T-cell (primary cell): ENCODE data around the gene L3HYPDH. TPM values are rescaled to one million over a fixed set of nuclear protein-coding genes. Genes with fewer than 3 reads are reported as not detected.

Experiments used
- ATAC-seq, 4 experiments: fragments of 200-7000 bp in 3 of 4; fragments of 150-1000 bp in 1 of 4; cut with Tn5 transposase; replicated peaks in 1 of 4; 1 replicate in 3 of 4; 2 replicates in 1 of 4; pipeline ENCODE4 v1.10.0; 2021; ENCODE audit warnings: moderate library complexity in 3 of 4, mild to moderate bottlenecking in 2 of 4, moderate number of reproducible peaks in 1 of 4
- CTCF ChIA-PET, 2 donors: fragments of 300-600 bp; sonication (Branson Sonifier 250); formaldehyde crosslinking; loops; one replicate each; lab custom pipeline; 2022; ENCODE audit warnings: antibody characterized with exemption in 2 of 2; lab: Charles Lee
- POLR2A ChIA-PET, 2 donors: fragments of 300-600 bp; sonication (Branson Sonifier 250); formaldehyde crosslinking; loops; one replicate each; lab custom pipeline; 2022; ENCODE audit warnings: antibody characterized with exemption in 2 of 2; lab: Charles Lee
- DNase-seq, 35 experiments: peaks; one replicate each; pipeline versions ENCODE4 v3.0.0 to v3.0.0-alpha.2; 2013 to 2023
- H3K27ac ChIP-seq: one replicate; pipeline ENCODE4 v1.5.1; 2013; ENCODE audit warnings: low read length
- H3K27me3 ChIP-seq, 2 experiments: replicated peaks in 1 of 2; 1 replicate in 1 of 2; 2 replicates in 1 of 2; pipeline versions ENCODE4 v1.6.1 to v1.7.0; 2013; ENCODE audit warnings: low read length in 1 of 2, mixed read lengths in 1 of 2; ENCODE audit not compliant: control insufficient read depth in 2 of 2, insufficient read depth in 2 of 2; ENCODE audit errors: extremely low read depth in 1 of 2
- H3K36me3 ChIP-seq, 2 donors: 1 replicate in 1 of 2; 2 replicates in 1 of 2; pipeline versions ENCODE4 v1.6.1 to v1.7.0; 2013; ENCODE audit warnings: low read length in 1 of 2; ENCODE audit not compliant: control insufficient read depth in 2 of 2, insufficient read depth in 1 of 2; ENCODE audit errors: extremely low read depth in 1 of 2
- H3K4me1 ChIP-seq, 2 experiments: 1 replicate in 1 of 2; 2 replicates in 1 of 2; pipeline versions ENCODE4 v1.6.1 to v1.7.0; 2013; ENCODE audit warnings: low read length in 2 of 2, mixed read lengths in 1 of 2; ENCODE audit not compliant: insufficient read depth in 2 of 2, control insufficient read depth in 1 of 2; ENCODE audit errors: extremely low read depth in 1 of 2
- H3K4me3 ChIP-seq, 2 donors: 1 replicate in 1 of 2; 2 replicates in 1 of 2; pipeline versions ENCODE4 v1.5.1 to v1.7.0; 2013; ENCODE audit warnings: mild to moderate bottlenecking in 2 of 2, low read length in 1 of 2, moderate library complexity in 1 of 2; ENCODE audit not compliant: control insufficient read depth in 1 of 2; ENCODE audit errors: extremely low read depth in 1 of 2
- H3K9me3 ChIP-seq: 2 replicates; pipeline ENCODE4 v1.7.0; 2013
- H3K27ac Mint-ChIP-seq, 2 donors: one replicate each; pipeline ENCODE4 v1.8.0; 2020 to 2021; ENCODE audit warnings: mild to moderate bottlenecking in 2 of 2, mixed read lengths in 2 of 2
- H3K27me3 Mint-ChIP-seq, 2 donors: one replicate each; pipeline ENCODE4 v1.8.0; 2021 to 2022; ENCODE audit warnings: mixed read lengths in 2 of 2
- H3K36me3 Mint-ChIP-seq: one replicate; pipeline ENCODE4 v1.8.0; 2021; ENCODE audit warnings: mixed read lengths
- H3K4me1 Mint-ChIP-seq, 3 donors: one replicate each; pipeline ENCODE4 v1.8.0; 2020 to 2022; ENCODE audit warnings: mixed read lengths in 3 of 3, mild to moderate bottlenecking in 1 of 3
- H3K4me3 Mint-ChIP-seq, 3 donors: one replicate each; pipeline ENCODE4 v1.8.0; 2020 to 2022; ENCODE audit warnings: mild to moderate bottlenecking in 3 of 3, mixed read lengths in 3 of 3, moderate library complexity in 3 of 3
- H3K9me3 Mint-ChIP-seq, 3 donors: one replicate each; pipeline ENCODE4 v1.8.0; 2020 to 2022; ENCODE audit warnings: mixed read lengths in 3 of 3
- WGBS: methylation state at CpG from one replicate; pipeline ENCODE4 v1.1.5; 2013; ENCODE audit warnings: missing lambda C conversion rate; ENCODE audit not compliant: insufficient coverage; 5-methylcytosine and 5-hydroxymethylcytosine counted together
- total RNA-seq, 35 experiments: library from RNA in 6 of 35; stranded (reverse) in 6 of 35; fragments of 120-200 nt in 1 of 35; gene quantifications; one replicate each; pipeline versions ENCODE4 v1.2.1 to v1.2.4 and lab custom pipeline; 2013 to 2026

L3HYPDH gene
- total RNA-seq, 5 donors from 2014 or later (not counting 1 experiment from before 2014, with no cell fraction given), result 19.5 to 53.6 (median 40.5) TPM

- Mint-ChIP-seq H3K4me3 (peak within 1 kb of the TSS; percentile 84 to 88 (median 88)), H3K4me1 (peaks cover 7 to 17% (median 14%) of the 10 kb centered on the region in 3 donors), H3K36me3 (peaks cover 5% of the 10 kb centered on the region), H3K9me3 (no peaks in the 10 kb centered on the region), H3K27me3 (peaks cover 3 to 5% of the 10 kb centered on the region in 2 donors), H3K27ac (peak within 1 kb of the TSS; percentile 51 to 84)
- WGBS, result 18% methylated on average over 39 of the region's 40 CpGs
- peak in 30 of 35 experiments; percentile 10 to 61 (median 30) for DNase-seq
- Histone ChIP-seq H3K27me3 (peaks cover 0 to 3% of the 10 kb centered on the region in 2 experiments), H3K27ac (peak within 1 kb of the TSS; percentile 50), H3K4me3 (peak within 1 kb of the TSS; percentile 48 to 75), H3K36me3 (no peaks in the 10 kb centered on the region), H3K4me1 (peaks cover 4 to 12% of the 10 kb centered on the region in 2 experiments), H3K9me3 (no peaks in the 10 kb centered on the region)
- peak; percentile 35 to 60 (median 54) for ATAC-seq
- ChIA-PET CTCF (interaction anchor here (0.6 to 1.0 kb wide), 4 partner anchors 19 to 277 kb away, joined by 3 to 7 read pairs (median 3); partner anchors contain the start of genes JKAMP (in 1 of the 2) and L3HYPDH (in 1 of the 2)), POLR2A (interaction anchor here (0.5 to 2.4 kb wide), 2 partner anchors 19 to 724 kb away, joined by 3 to 5 read pairs; partner anchors contain the start of genes JKAMP (in 1 of the 2) and L3HYPDH (in 1 of the 2))
Observed at GRCh38 chr14:59465316-59466135, 18.7 kb downstream of the L3HYPDH start, which contains the start of gene GPR135. TSS of gene GPR135 (minus strand) at chr14:59465380. CDS start at chr14:59465226, 154 bp downstream.

GRCh38 chr14:59464486-59465315, 19.5 kb downstream of the L3HYPDH start:
- Mint-ChIP-seq H3K9me3 (no peaks in the 10 kb centered on the region), H3K36me3 (peaks cover 11% of the 10 kb centered on the region), H3K27ac (peak overlapping the region in 1 of 2 donors; percentile 34), H3K27me3 (peaks cover 6 to 8% of the 10 kb centered on the region in 2 donors), H3K4me1 (peaks cover 7 to 17% (median 14%) of the 10 kb centered on the region in 3 donors), H3K4me3 (peak overlapping the region; percentile 84 to 88 (median 88))
- Histone ChIP-seq H3K36me3 (no peaks in the 10 kb centered on the region), H3K27me3 (peaks cover 0 to 3% of the 10 kb centered on the region in 2 experiments), H3K27ac (no peak overlapping the region), H3K4me1 (peaks cover 4 to 12% of the 10 kb centered on the region in 2 experiments), H3K4me3 (peak overlapping the region; percentile 48 to 75), H3K9me3 (no peaks in the 10 kb centered on the region)
- ChIA-PET CTCF (interaction anchor here (0.5 to 1.0 kb wide), 5 partner anchors 20 to 277 kb away, joined by 3 to 14 read pairs (median 4); partner anchors contain the start of genes JKAMP (in 1 of the 2) and L3HYPDH (in 1 of the 2)), POLR2A (interaction anchor here (0.6 to 2.4 kb wide), 3 partner anchors 20 to 1929 kb away, joined by 3 to 5 read pairs (median 3); partner anchors contain the start of genes JKAMP (in 1 of the 2), L3HYPDH (in 1 of the 2) and PCNX4 (in 1 of the 2))
- ATAC-seq, result peak; percentile 75 to 79 (median 78)
- WGBS, result under 1% methylated on average over 105 of the region's 105 CpGs
- DNase-seq, result peak in 34 of 35 experiments; percentile 20 to 68 (median 44)

GRCh38 chr14:59463787-59464485, 20.3 kb downstream of the L3HYPDH start:
- no peak overlapping the region for H3K27ac ChIP-seq
- no peaks in the 10 kb centered on the region for H3K9me3 ChIP-seq
- ATAC-seq, result peak in 2 of 4 experiments; percentile 12 to 22
- peak in 5 of 35 experiments; percentile 2 to 16 (median 6) for DNase-seq
- no peaks in the 10 kb centered on the region for H3K9me3 Mint-ChIP-seq
- POLR2A ChIA-PET, result interaction anchor here in 1 of 2 donors (0.6 to 2.4 kb wide), 2 partner anchors 21 to 628 kb away, joined by 3 to 5 read pairs; partner anchors contain the start of genes JKAMP, L3HYPDH and PCNX4
- peaks cover 0 to 3% of the 10 kb centered on the region in 2 experiments for H3K27me3 ChIP-seq
- peaks cover 4 to 12% of the 10 kb centered on the region in 2 experiments for H3K4me1 ChIP-seq
- 42% methylated on average over 60 of the region's 60 CpGs for WGBS
- peak overlapping the region in 1 of 2 donors; percentile 46 for H3K27ac Mint-ChIP-seq
- peaks cover 7 to 17% (median 14%) of the 10 kb centered on the region in 3 donors for H3K4me1 Mint-ChIP-seq
- H3K27me3 Mint-ChIP-seq, result peaks cover 8% of the 10 kb centered on the region in 2 donors
- CTCF ChIA-PET, result interaction anchor here in 1 of 2 donors (0.6 to 1.0 kb wide), 3 partner anchors 20 to 30 kb away, joined by 4 to 7 read pairs (median 4); partner anchors contain the start of genes JKAMP and L3HYPDH
- H3K36me3 ChIP-seq, result no peaks in the 10 kb centered on the region
- H3K4me3 ChIP-seq, result peak overlapping the region; percentile 46 to 75
- H3K4me3 Mint-ChIP-seq, result peak overlapping the region; percentile 84 to 88 (median 88)
- peaks cover 15% of the 10 kb centered on the region for H3K36me3 Mint-ChIP-seq

DNA sequence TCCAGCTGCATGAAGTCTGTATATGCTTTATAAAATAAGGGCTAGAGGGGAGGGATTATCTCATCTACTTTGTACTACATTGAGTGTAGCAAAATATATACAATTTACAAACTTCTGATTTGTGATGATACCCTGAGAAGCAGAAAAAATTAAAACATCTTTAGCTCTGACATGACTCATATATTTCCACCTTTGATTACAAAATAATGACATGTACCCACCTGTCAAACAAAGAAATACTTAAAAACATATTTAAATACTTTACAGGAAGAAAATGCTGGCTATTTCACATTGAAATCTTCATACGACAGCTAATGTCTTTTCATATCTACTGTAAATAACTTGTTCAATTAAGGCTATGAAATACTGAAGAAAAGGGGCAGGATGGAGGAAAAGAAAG, 22.3 kb downstream of the L3HYPDH start:
- Histone ChIP-seq H3K36me3 (no peaks in the 10 kb centered on the region), H3K4me1 (peaks cover 4 to 12% of the 10 kb centered on the region in 2 experiments), H3K27me3 (peaks cover 0 to 3% of the 10 kb centered on the region in 2 experiments), H3K4me3 (no peak overlapping the region), H3K27ac (no peak overlapping the region), H3K9me3 (no peaks in the 10 kb centered on the region)
- no peak overlapping the region for H3K27ac Mint-ChIP-seq
- POLR2A ChIA-PET, result interaction anchor here in 1 of 2 donors (0.8 kb wide), 1 partner anchor 25 kb away, joined by 3 read pairs; no protein-coding TSS in a partner anchor
- peaks cover 0 to 5% (median 0%) of the 10 kb centered on the region in 3 donors for H3K9me3 Mint-ChIP-seq
- DNase-seq, result no peak
- CTCF ChIA-PET, result interaction anchor here in 1 of 2 donors (1.3 kb wide), 1 partner anchor 18 kb away, joined by 5 read pairs; no protein-coding TSS in a partner anchor
- peaks cover 7 to 17% (median 14%) of the 10 kb centered on the region in 3 donors for H3K4me1 Mint-ChIP-seq
- no peak overlapping the region for H3K4me3 Mint-ChIP-seq
- no peak for ATAC-seq
- H3K27me3 Mint-ChIP-seq, result peaks cover 8% of the 10 kb centered on the region in 2 donors
- H3K36me3 Mint-ChIP-seq, result peaks cover 30% of the 10 kb centered on the region
- no CpG with 5 or more reads among the region's 1 CpG for WGBS

DNA sequence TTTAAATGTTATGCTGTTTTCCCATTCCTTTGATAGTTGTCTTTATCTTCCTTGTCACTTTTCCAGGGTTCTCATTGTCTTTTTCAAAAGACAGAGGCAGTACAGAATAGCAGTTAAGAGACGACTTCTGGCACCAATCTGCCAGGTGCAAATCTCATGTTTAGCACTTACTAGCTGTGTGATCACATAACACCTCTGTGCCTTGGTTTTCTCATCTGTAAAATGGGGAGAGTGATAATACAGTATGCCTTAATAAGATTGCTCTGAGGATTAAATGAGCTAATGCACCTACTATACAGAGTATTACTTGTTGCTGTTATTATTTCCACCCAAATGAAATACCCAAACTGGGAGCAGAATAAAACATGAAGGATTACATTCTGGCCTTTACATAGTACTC, 23.8 kb downstream of the L3HYPDH start:
- Mint-ChIP-seq H3K36me3 (peaks cover 42% of the 10 kb centered on the region), H3K9me3 (peaks cover 0 to 8% (median 0%) of the 10 kb centered on the region in 3 donors)

More for the DNA sequence above, 23.8 kb downstream of the L3HYPDH start:
- H3K27ac ChIP-seq, result no peak overlapping the region
- ATAC-seq, result no peak
- Mint-ChIP-seq H3K4me1 (peaks cover 7 to 10% (median 10%) of the 10 kb centered on the region in 3 donors), H3K27me3 (peaks cover 8% of the 10 kb centered on the region in 2 donors), H3K4me3 (no peak overlapping the region), H3K27ac (no peak overlapping the region)
- 100% methylated on average over 1 of the region's 1 CpG for WGBS
- peaks cover 4 to 10% of the 10 kb centered on the region in 2 experiments for H3K4me1 ChIP-seq
- no peak for DNase-seq
- POLR2A ChIA-PET, result no interaction called here
- H3K9me3 ChIP-seq, result no peaks in the 10 kb centered on the region
- H3K36me3 ChIP-seq, result no peaks in the 10 kb centered on the region
- CTCF ChIA-PET, result no interaction called here
- H3K4me3 ChIP-seq, result no peak overlapping the region
- peaks cover 0 to 3% of the 10 kb centered on the region in 2 experiments for H3K27me3 ChIP-seq
